GM19397 (cell line): Measurements from ENCODE around the gene TMEM52B.
A peak's percentile ranks its signal among the peaks of the same experiment; 100 is the strongest.

ENCODE experiments used
- ATAC-seq: cut with Tn5 transposase; IDR thresholded peaks from one replicate; pipeline ENCODE4 v1.9.1; 2021; ENCODE audit warnings: mild to moderate bottlenecking, moderate library complexity; ENCODE audit not compliant: unreplicated experiment

The TMEM52B gene

GRCh38 chr12:10178821-10179220, at the start of gene TMEM52B:
Gene TMEM52B, plus strand, starts transcription at chr12:10179032. Its CDS starts 543 bp downstream, at chr12:10179575.
- no peak for ATAC-seq

- ATAC-seq = peak; percentile 84
These were observed 48.8 kb upstream of the TMEM52B start, which contains the start of gene CLEC7A for GRCh38 chr12:10130042-10130441. Gene CLEC7A, minus strand, starts transcription at chr12:10130199. Its CDS starts 117 bp downstream, at chr12:10130082.

- no peak for ATAC-seq
These were observed 47.6 kb upstream of the TMEM52B start for GRCh38 chr12:10131111-10131690.

DNA sequence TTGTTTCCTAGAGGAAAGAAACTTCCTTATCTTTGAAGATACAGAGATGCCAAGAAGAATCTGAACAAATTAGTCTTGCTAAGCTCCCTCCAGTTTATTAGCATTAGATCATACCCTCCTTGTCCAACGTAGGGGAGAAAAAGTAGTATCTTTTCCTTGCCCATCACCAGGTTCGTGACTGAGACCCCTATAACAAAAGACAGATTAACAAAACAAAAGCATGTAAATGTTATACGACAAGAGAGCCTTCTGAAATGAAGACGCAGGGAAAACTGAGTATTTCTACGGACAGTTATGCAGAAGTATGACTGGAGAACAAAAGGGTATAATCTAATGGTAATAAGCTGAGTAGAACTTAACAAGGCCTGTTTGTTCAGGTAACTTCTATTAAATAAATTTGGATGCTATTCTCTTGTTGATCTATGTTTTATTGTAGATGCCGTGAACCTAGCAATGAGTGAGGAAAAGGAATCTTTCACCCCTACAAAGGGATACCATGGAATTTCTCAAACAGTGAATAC, 45.9 kb upstream of the TMEM52B start:
- no peak for ATAC-seq

- ATAC-seq = no peak
These were observed 43.7 kb upstream of the TMEM52B start for GRCh38 chr12:10135126-10135525.

DNA sequence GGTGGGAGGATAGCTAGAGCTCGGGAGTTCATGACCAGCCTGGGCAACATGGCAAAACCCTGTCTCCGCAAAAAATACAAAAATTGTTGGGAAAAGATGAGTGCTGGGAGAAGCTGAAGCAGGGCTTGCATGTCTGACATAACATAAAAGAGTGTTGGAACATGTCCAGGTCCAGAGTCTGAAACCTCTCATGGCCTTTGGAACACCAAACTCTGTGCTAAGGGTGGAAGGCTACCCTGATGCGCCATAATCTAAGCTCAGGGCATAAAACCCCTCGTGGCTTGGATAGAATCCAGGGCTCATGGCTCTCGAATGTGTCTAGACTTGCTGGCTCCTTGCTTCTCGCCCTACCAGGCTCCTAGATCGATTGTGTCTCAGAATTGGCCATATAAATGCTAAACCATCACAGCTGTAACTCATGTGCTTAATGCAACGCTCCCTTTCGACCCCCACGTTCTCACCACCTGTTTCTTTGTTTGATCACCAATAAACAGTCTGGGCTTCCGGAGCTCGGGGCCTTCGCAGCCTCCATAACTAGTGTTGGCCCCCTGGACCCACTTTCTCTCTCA, 42.1 kb upstream of the TMEM52B start:
- ATAC-seq = no peak

DNA sequence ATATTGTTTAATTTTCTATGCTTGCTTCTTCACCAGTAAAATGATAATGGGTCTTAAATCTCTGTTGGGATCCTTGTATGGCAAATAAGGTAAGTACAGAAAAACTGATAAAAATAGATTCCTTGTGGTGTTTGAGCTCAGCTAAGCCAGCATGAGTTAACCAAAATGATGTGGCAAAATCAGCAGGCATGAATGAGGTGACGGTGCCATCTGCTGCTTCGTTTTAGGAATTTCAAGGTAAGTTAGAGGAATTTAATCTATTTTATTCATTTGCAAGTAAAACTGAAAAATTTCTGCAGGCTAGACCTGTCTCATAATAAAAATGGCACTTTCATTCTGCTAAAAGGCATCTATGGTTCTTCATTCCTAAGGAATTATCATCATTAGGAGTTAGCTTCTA, 38.8 kb upstream of the TMEM52B start:
- no peak for ATAC-seq

GRCh38 chr12:10142976-10143589, 35.7 kb upstream of the TMEM52B start:
- no peak for ATAC-seq

GRCh38 chr12:10147714-10148403, 31.0 kb upstream of the TMEM52B start:
- ATAC-seq = no peak

DNA sequence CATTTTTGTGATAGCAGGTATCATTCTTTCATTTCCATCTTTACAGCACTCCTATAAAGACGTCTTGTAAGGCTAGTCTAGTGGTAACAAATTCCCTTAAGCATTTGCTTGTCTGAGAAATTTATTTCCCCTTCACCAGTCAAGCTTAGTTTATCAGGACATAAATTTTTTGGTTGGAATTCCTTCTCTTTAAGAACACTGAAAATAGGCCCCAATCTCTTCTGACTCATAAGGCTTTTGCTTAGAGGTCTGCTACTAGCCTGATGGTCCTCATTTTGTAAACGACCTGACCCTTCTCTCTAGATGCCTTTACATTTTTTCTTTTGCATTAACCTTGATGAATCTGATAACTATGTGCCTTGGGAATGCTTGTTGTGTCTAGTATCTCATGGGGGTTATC, 27.2 kb upstream of the TMEM52B start:
- ATAC-seq = no peak

DNA sequence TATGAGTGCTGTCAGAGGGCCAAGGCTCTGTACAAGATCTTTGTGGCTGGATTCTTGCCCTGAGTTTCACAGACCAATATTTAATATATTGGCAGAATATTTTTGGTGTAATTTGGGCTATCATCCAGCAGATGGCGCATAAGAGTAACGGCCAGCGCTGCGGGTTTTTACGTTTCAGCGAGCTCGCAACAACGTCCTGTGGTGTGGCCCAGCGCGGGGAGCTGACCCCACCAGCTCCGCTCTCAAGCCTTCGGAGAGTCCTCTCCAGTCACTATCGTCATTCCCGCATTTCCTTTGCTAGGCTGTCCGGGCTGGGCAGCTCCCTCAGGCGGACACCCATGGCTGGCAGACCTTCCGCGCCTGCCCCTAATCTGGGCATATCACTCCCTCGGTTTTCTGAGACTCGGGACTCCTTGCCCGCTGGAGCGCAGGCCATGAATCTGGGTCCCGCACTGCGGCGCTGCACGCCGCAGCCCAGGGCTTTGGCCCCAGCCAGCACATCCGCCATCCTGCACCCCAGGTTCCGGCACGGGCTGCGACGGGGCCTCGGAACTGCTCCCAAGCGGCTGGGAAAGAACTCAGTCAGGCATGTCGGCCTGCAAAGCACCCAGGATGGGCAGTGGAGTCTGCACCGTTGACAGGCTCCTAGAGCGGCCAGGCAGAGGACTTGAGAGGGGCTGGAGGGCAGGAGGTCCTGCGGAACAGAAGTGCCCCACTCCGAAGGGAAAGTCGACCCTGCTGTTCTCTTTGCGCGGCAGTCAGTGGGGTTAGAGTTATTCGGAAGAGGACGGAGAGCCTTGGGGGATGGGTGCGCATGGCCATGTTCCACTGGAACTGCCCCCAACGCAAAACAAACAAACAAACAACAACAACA, 25.3 kb upstream of the TMEM52B start:
- no peak for ATAC-seq

DNA sequence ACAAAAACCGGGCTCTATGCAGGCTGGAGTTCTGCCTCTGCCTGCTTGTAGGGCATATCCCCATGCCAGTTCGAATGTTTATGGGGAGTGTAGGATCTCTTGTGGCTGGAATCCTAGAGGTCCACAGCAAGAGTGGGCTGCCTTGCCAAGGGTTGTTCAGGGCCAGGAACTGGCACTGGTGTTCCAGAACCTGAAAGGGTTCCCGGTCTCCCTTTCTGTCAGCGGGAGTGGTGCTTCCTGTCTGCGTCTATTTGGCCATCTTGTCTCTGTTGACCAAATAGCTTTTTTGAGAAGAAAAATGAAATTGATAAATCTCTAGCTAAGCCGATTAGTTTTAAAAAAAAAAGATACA, 24.7 kb upstream of the TMEM52B start:
- ATAC-seq = no peak

GRCh38 chr12:10155966-10156365, 22.9 kb upstream of the TMEM52B start:
- no peak for ATAC-seq

DNA sequence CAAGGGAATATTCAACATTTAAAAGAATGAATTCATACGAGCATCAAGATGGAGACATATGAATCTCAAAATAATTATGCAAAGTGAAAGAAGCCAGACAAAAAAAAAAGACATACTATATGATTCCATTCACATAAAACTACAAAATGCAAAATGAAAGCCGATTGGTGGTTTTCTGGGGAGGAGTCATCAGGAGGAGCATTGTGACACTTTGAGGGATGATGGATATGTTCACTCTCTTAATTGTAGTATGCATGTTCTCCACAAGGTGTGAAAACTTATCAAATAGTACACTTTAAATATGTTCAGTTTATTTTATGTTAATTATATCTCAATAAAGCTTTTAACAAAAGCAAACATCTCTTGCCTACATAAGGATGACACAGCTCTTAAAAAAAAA, 20.4 kb upstream of the TMEM52B start:
- no peak for ATAC-seq

DNA sequence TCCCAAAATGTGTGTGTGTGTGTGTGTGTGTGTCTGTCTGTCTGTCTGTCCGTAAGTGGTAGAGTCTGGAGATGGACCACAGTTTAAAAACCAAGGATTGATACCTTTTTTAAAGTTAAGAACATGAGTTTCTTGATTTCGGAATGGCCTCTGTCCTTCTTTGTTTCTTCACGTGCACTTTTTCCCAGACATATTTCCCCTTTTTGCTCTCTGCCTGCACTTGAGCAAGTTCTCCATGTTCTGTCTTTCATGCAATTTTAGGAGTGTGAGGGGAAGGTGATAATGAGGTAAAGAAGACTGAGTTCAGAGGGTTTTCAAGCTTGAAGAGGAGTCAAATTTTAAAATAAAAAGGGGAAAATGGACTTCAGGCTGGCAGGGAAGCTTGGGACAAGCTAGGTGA, 19.6 kb upstream of the TMEM52B start:
- ATAC-seq = no peak

- ATAC-seq = no peak
These were observed 18.0 kb upstream of the TMEM52B start for GRCh38 chr12:10160617-10161385.

GRCh38 chr12:10163084-10163483, 15.7 kb upstream of the TMEM52B start:
- no peak for ATAC-seq

DNA sequence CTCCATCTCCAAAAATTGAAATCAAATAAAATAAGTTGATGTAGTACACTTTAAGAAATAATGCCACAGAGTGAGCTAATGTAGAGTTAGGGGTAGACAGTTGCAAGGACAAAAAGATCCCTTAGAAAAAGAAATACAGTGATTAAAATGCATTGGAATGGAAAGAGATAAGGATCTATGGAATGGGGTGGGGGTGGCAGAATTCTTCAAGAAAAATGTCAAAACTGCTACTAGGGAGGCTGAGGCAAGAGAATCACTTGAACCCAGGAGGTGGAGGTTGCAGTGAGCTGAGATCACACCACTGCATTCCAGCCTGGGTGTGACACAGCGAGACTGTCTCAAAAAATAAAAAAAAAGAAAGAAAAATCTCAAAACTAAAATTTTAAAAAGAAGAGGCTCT, 13.4 kb upstream of the TMEM52B start:
- ATAC-seq = no peak

GRCh38 chr12:10167599-10167998, 11.2 kb upstream of the TMEM52B start:
- no peak for ATAC-seq

GRCh38 chr12:10169104-10169503, 9.7 kb upstream of the TMEM52B start:
- ATAC-seq = no peak
